ENCODE results near the gene RERE. TPM values are rescaled to one million over a fixed set of nuclear protein-coding genes. Genes with fewer than 3 reads are reported as not detected.

RERE gene
- total RNA-seq, 1 experiment from 2014 or later: 7.2 TPM

DNA sequence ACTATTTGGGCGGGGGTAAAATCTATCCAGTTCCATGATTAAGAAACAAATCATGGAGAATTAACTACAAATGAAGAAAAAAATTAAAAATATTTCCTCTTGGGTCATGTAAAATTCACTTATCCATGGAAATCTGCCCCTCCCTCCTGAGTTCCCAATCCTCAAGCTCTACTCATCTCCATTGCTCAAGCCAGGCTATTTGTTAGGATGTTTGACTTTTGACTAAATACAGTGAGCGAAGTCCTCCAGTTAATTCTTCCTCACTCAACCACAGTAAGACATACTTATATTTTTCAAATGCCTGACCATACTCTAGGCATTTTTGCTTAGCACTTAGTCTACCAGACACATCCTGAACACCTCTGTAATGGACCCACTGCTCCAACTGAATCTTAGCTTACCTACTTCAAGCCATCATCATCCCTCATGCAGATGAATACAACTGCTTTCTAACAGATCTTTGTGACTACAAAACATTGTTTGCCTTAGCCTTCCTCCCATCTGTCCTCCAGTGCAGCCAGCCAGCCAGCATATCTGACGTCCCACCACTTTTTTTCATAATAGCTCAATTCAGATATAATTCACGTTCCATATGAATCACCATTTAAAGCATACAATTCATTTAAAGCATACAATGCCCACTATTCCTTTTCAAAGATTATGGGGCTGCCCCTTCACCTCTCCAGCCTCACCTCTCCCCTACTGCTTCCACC lies 154.2 kb downstream of the RERE start:
- H3K36me3 ChIP-seq: no peaks in the 10 kb centered on the region
- H3K27me3 ChIP-seq: no peaks in the 10 kb centered on the region
- DNase-seq: no peak
- no peaks in the 10 kb centered on the region for H3K9me3 ChIP-seq
- no peak overlapping the region for H3K4me3 ChIP-seq

DNA sequence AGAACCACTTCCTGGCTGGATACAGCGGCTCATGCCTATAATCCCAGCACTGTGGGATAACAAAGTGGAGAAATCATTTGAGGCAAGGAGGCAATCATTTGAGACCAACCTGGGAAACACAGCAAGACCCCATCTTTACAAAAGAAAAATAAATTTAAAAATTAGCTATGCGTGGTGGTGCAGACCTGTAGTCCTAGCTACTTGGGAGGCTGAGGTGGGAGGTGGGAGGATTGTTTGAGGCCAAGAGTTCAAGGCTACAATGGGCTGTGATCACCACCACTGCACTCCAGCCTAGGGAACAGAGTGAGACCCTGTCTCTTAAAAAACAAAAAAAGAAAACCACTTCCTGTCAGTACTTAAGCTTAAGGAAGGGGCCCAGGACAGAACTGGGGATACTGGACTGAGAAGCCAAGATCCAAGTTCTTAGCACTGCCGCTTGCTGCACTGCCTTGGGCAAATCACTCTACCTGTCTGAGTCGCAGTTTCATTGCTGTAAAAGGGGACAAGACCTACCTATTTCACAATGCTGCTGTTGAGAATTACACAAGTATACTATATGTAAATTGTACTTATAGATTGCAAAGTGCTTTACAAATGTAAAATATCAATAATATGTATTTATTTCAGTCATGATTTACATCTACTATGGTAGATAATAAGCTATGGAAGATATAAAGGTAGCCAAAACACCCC lies 154.9 kb downstream of the RERE start:
- DNase-seq: no peak
- no peaks in the 10 kb centered on the region for H3K9me3 ChIP-seq

DNA sequence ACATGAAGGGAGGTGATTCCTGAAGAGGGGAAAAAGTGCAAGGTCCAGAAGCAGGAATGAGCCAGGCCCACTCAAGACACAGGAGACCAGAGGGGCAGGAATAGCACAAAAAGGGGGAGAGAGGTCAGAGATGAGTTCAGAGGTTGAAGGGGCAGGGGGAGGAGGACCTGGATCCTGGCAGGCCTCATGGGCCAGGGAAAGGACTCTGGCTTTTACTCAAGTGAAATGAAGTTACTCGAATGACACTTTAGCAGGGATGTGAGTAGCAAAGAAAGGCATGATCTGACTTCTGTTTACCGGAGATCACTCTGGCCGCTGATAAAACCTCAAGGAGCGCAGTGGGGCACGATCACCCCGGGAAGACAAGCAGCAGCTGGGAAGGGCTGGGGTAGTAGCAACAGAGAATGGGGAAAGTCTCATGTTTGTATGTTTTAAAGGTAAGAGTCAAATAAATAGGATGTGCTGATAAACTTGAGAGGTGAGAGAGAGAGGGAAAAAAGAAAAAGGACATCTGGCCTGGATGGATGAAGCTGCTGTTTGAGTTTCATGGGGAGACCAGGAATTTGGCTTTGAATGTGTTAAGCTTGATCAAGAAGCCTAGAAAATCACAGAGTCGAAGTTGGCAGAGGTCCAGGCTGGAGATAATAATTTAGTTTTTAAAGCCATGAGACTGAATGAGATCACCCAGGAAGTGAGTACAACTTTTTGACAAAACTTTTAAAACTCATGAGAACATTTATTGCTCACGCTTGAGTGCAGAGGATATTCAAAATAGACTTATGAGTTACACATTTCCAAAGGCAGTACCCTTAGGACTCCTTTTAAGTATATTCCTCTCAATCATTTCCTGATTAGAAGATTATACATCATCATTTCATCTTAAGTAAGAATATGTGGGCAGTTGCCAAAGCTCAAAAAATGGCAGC lies 156.0 kb downstream of the RERE start:
- H3K9me3 ChIP-seq: no peaks in the 10 kb centered on the region
- H3K36me3 ChIP-seq: no peaks in the 10 kb centered on the region
- peak; percentile 64 for DNase-seq
- H3K4me3 ChIP-seq: no peak overlapping the region
- H3K27me3 ChIP-seq: no peaks in the 10 kb centered on the region

More for the DNA sequence above, 154.9 kb downstream of the RERE start:
- H3K36me3 ChIP-seq: no peaks in the 10 kb centered on the region
- H3K27me3 ChIP-seq: no peaks in the 10 kb centered on the region
- no peak overlapping the region for H3K4me3 ChIP-seq

DNA sequence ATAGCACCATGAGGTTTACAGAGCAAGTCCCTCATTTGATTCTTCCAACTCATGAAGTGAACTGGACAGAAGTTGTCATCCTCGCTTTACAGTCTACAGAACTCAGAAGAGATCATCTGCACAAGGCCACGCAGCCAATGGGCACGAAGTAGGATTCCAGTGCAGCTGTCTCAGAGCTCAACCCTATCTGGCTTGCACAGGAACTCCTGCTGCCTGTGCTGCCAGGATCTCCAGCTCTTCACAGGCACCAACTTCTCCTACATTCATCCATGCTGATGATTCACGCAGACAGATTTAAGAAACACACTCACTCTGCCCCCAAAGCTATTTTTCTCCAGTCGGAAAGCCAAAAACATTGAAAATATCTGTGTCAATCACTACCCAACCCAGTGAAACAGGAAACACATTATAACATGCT lies 157.0 kb downstream of the RERE start:
- DNase-seq: peak; percentile 96
- H3K27me3 ChIP-seq: no peaks in the 10 kb centered on the region
- peaks cover 5% of the 10 kb centered on the region for H3K36me3 ChIP-seq
- H3K9me3 ChIP-seq: no peaks in the 10 kb centered on the region
- H3K4me3 ChIP-seq: no peak overlapping the region

DNA sequence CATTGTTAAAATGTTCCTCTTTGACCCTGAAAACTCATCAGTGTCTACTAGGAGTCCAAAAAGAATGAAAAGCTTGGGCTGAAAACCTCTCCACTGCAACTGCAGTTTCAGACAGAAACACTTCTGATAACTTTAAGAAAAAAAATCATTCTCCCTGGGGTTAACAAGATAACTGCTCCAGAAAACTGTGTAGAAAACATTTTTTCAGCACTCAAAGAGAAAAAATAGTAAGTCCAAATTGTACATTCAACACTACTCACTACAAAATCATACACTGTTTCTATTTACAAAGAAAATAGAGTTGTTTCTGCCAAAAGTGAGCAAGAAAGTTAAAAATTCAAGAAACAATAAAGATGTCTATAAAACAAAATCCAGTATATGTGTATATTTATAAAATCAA lies 157.8 kb downstream of the RERE start:
- DNase-seq: no peak
- Histone ChIP-seq H3K27me3 (no peaks in the 10 kb centered on the region), H3K36me3 (peaks cover 5% of the 10 kb centered on the region), H3K4me3 (no peak overlapping the region), H3K9me3 (no peaks in the 10 kb centered on the region)

DNA sequence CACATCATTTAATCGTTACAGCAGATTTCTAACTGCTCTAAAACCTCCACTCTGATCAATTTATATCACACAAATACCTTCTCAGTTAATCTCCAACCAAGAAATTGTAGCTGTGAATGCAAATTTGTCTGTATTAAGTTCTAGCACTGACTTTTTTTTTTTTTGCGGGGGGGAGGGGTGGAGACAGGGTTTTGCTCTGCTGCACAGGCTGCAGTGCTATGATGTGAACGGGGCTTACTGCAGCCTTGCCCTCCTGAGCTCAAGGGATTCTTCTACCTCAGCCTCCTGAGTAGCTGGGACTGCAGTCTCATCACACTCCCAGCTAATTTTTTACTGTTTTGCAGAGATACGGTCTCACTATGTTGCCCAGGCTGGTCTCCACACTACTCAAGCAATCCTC lies 163.6 kb downstream of the RERE start:
- Histone ChIP-seq H3K9me3 (no peaks in the 10 kb centered on the region), H3K27me3 (no peaks in the 10 kb centered on the region), H3K4me3 (no peak overlapping the region), H3K36me3 (peaks cover 5% of the 10 kb centered on the region)
- no peak for DNase-seq

DNA sequence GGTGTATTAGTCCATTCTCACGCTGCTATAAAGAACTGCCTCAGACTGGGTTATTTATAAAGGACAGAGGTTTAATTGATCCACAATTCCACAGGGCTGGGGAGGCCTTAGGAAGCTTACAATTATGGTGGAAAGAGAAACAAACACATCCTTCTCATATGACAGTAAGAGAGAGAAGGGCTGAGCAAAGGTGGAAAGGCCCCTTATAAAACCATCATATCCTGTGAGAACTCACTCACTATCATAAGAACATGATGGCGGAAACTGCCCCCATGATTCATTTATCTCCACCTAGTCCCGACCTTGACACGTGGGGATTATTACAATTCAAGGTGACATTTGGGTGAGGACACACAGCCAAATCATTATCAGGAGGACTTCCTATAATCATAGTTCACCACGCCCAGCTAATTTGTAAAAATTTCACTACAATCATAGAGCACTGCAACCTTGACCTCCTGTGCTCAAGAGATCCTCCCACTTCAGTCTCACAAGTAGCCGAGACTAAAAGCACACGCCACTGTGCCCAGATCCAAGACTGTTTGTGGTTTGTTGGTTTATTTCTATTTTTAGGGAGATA lies 164.9 kb downstream of the RERE start:
- no peaks in the 10 kb centered on the region for H3K9me3 ChIP-seq
- no peak for DNase-seq
- H3K27me3 ChIP-seq: no peaks in the 10 kb centered on the region
- peaks cover 5% of the 10 kb centered on the region for H3K36me3 ChIP-seq
- no peak overlapping the region for H3K4me3 ChIP-seq

DNA sequence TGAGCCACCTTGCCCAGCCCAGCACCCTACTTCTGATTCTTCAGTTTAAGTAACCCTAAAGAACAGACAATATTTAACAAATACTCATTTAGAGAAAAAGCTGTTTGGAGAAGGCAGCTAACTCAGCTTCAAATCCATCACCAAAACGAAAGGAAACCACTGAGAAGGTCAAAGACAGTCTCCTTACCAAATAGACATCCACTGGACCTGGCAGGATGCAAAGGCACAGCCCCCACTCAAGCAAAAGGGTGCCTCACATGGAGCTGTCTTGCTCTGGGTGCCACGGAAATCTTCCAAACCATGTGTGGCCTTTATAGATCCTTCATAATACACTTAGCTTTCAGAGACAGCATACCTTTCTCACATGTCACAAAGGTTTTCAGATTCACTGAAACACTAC lies 165.5 kb downstream of the RERE start:
- no peak overlapping the region for H3K4me3 ChIP-seq
- H3K27me3 ChIP-seq: no peaks in the 10 kb centered on the region
- H3K36me3 ChIP-seq: peaks cover 5% of the 10 kb centered on the region
- no peak for DNase-seq
- H3K9me3 ChIP-seq: no peaks in the 10 kb centered on the region

DNA sequence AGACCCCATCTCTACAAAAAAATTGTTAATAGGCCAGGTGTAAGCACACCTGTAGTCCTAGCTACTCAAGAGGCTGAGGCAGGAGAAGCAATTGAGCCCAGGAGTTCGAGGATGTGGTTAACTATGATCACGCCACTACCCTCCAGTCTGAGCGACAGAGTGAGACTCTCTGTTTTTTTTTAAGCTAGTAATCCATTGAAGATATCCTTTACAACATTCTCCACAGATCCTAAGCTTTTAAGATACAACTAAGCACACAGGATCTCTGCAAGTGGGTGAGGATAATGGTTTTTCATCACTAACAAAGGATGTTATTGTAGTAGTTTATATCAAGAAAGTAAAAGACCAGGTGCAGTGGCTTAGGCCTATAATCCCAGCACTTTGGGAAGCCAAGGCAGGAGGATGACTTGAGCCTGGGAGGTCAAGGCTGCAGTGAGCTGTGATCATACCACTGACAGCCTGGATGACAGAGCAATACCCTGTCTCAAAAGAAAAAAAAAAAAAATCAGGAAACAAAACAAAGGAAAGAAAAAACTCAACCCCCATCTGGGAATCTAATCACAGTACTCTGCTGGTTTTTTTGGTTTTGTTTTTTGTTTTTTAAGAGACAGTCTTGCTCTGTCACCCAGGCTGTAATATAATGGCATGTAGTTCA lies 166.1 kb downstream of the RERE start:
- Histone ChIP-seq H3K36me3 (peaks cover 5% of the 10 kb centered on the region), H3K4me3 (no peak overlapping the region), H3K27me3 (no peaks in the 10 kb centered on the region), H3K9me3 (no peaks in the 10 kb centered on the region)
- DNase-seq: no peak

DNA sequence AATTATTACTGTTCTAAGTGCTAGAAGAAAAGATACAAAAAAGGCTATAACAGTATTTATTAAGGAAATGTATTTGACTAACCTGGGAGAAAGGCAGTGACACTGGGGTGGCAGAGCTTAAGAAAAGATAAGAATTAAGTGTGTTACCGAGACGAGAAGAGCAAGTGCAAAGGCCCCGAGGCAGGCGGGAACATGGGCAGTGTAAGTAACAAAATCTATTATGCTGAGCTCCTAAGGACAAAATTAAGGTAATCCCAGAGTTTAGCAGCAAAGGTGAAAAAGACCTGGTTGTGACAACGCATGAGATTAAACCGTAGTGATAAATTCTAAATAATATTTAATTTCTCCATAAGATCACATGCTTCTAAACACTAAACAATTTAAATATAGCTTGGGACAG lies 167.6 kb downstream of the RERE start:
- no peak for DNase-seq
- no peaks in the 10 kb centered on the region; the same call in 1 of the 2 replicates for H3K36me3 ChIP-seq
- H3K4me3 ChIP-seq: no peak overlapping the region
- no peaks in the 10 kb centered on the region for H3K27me3 ChIP-seq
- H3K9me3 ChIP-seq: no peaks in the 10 kb centered on the region

DNA sequence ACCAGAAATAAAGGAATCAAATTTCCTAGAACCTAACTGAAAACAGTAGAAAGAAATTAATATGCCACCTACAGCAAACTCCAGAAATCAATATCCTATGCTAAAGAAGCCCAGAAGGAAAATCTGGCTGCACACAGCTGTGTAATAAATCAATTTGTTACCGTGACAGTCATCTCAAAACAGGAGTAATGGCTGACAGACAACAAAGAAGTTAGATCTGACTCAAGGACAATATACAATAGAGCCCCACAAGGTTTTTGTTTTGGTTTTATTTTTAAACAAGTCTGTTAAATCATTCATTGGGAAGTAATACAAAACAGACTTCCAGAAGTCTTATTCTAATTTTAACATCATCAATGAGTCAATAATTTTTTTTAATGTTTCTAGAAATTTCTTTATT lies 168.4 kb downstream of the RERE start:
- no peak for DNase-seq
- no peaks in the 10 kb centered on the region for H3K9me3 ChIP-seq
- H3K36me3 ChIP-seq: no peaks in the 10 kb centered on the region; the same call in 1 of the 2 replicates
- H3K27me3 ChIP-seq: no peaks in the 10 kb centered on the region
- no peak overlapping the region for H3K4me3 ChIP-seq

DNA sequence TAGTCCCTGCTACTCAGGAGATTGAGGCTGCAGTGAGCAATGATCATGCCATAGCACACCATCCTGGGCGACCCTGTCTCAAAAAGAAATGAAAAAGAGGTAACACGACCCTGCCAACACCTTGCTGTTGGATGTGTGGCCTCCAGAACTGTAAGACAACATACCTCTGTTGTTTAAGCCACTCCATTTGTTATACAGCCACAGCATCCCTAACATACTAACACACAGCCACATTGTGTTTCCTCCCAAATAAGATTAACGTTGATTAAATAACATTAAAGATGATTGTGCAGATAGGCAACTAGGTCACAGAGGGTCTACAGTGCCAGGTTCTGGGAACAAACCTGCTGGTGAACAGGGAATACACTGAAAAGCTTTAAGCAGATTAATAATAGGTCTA lies 170.4 kb downstream of the RERE start:
- Histone ChIP-seq H3K4me3 (no peak overlapping the region), H3K27me3 (no peaks in the 10 kb centered on the region), H3K9me3 (no peaks in the 10 kb centered on the region), H3K36me3 (no peaks in the 10 kb centered on the region; the same call in 1 of the 2 replicates)
- no peak for DNase-seq

DNA sequence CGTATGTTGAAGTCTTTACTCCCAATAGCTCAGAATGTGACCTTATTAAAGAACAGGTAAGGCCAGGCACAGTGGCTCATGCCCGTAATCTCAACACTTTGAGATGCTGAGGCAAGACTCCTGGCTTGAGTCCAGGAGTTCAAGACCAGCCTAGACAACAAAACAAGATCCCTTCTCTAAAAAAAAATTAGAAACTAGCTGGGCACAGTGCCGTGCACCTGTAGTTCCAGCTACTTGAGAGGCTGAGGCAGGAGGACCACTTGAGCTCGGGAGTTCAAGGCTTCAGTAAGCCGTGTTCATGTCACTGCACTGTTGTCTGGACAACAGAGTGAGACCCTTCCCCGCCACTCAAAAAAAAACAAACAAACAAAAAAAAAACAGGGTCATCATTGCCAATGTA lies 171.3 kb downstream of the RERE start:
- Histone ChIP-seq H3K27me3 (no peaks in the 10 kb centered on the region), H3K9me3 (no peaks in the 10 kb centered on the region), H3K4me3 (no peak overlapping the region), H3K36me3 (no peaks in the 10 kb centered on the region; the same call in 1 of the 2 replicates)
- no peak for DNase-seq

DNA sequence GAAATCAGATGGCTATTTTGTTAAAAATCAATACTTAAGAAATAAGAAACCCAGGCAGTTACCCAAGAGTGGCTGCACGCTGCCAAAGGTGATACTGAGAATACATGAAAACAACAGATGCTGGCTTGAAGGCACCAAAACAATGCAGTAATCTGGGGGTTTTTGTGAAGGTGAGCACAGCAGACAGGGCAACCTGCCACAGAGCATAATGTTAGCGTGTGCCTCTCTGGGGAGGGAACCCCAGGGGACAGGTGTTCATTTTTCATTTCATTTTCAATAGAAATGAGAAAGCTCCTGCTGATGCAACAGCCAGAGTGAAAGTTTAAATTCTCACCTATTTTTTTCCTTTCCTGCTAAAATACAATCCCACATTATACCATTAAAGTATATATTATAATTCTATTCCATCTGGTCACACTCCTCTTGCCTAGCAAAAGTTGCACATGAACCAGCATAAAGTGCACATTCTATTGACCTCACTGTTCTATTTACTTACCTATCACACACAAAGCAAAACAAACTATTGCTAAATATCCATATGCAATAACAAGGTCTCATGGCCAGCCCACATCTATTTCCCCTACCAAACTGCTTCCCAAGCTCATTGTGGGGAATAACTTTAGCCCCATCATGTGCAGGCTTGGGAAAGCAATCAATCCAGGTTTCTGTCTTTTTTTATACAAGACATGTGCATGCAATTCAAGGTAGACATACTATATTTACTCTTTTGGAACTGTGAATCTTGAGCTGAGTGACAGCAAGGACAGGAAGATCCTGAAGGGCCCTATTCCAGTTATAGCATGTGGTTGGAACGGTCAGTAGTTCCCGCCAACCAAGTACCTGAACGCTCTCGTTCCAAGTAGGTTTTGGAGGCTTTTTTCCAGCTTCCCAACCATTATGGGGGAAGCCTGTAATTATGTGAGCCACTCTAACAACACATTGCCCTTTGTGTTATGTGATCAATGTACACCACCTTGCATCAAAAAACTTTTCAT lies 173.6 kb downstream of the RERE start:
- no peaks in the 10 kb centered on the region for H3K27me3 ChIP-seq
- H3K9me3 ChIP-seq: no peaks in the 10 kb centered on the region
- no peaks in the 10 kb centered on the region; the same call in 1 of the 2 replicates for H3K36me3 ChIP-seq
- no peak overlapping the region for H3K4me3 ChIP-seq
- DNase-seq: no peak

DNA sequence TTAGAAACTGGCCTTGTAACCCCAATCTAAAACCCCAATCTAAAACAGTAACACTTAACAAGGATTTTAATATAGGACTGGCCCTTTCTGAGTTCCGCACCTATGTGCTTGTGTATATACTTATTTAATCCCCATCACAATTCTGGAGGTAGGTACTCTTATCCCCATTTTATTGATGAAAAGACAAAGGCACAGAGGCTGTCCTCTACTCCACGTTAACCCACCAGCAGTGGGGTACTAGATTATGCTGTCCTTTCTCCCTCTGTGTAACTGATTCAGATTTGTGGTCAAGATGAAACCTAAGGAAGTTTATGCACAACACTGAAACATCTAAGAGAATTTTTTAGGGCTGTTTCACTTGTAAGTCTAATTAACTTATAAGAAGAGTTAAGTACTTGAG lies 175.3 kb downstream of the RERE start:
- Histone ChIP-seq H3K4me3 (no peak overlapping the region), H3K27me3 (no peaks in the 10 kb centered on the region), H3K36me3 (no peaks in the 10 kb centered on the region), H3K9me3 (no peaks in the 10 kb centered on the region)
- no peak for DNase-seq

All from MG63 (cell line).